GM18519 (cell line): ENCODE data around the gene NTM.

Experiments used
- ATAC-seq: cut with Tn5 transposase; IDR thresholded peaks from one replicate; pipeline ENCODE4 v1.9.1; 2021; ENCODE audit warnings: mild to moderate bottlenecking, moderate library complexity; ENCODE audit not compliant: unreplicated experiment, low FRiP score

Gene NTM

GRCh38 chr11:131458421-131458820 is 88.0 kb downstream of the NTM start:
- no peak for ATAC-seq

- no peak for ATAC-seq
These were observed 90.5 kb downstream of the NTM start for GRCh38 chr11:131460931-131461330.

GRCh38 chr11:131462622-131463021 is 92.2 kb downstream of the NTM start:
- no peak for ATAC-seq

- no peak for ATAC-seq
These were observed 92.7 kb downstream of the NTM start for GRCh38 chr11:131463162-131463561.

GRCh38 chr11:131463649-131464425 is 93.4 kb downstream of the NTM start:
- no peak for ATAC-seq

GRCh38 chr11:131464461-131464860 is 94.0 kb downstream of the NTM start:
- no peak for ATAC-seq

GRCh38 chr11:131465039-131465438 is 94.6 kb downstream of the NTM start:
- ATAC-seq: no peak

- no peak for ATAC-seq
These were observed 95.3 kb downstream of the NTM start for GRCh38 chr11:131465746-131466145.

- no peak for ATAC-seq
These were observed 97.4 kb downstream of the NTM start for GRCh38 chr11:131467645-131468394.

- no peak for ATAC-seq
These were observed 98.2 kb downstream of the NTM start for GRCh38 chr11:131468565-131468964.

- no peak for ATAC-seq
These were observed 100.0 kb downstream of the NTM start for GRCh38 chr11:131470216-131470925.

GRCh38 chr11:131471976-131472375 is 101.6 kb downstream of the NTM start:
- ATAC-seq: no peak

GRCh38 chr11:131474947-131475346 is 104.5 kb downstream of the NTM start:
- ATAC-seq: no peak

GRCh38 chr11:131476266-131476665 is 105.9 kb downstream of the NTM start:
- no peak for ATAC-seq

GRCh38 chr11:131478341-131478740 is 107.9 kb downstream of the NTM start:
- no peak for ATAC-seq

- ATAC-seq: no peak
These were observed 110.9 kb downstream of the NTM start for GRCh38 chr11:131481303-131481702.

GRCh38 chr11:131481971-131482370 is 111.6 kb downstream of the NTM start:
- ATAC-seq: no peak

- ATAC-seq: no peak
These were observed 113.0 kb downstream of the NTM start for GRCh38 chr11:131483453-131483852.

- no peak for ATAC-seq
These were observed 113.5 kb downstream of the NTM start for GRCh38 chr11:131483877-131484276.

- ATAC-seq: no peak
These were observed 115.7 kb downstream of the NTM start for GRCh38 chr11:131486100-131486499.

- ATAC-seq: no peak
These were observed 116.7 kb downstream of the NTM start for GRCh38 chr11:131486937-131487635.
